ENCODE data around the gene HRK.

Gene HRK

GRCh38 chr12:116864371-116865160 lies 16.7 kb downstream of the HRK start:
- no peak for DNase-seq

- DNase-seq = no peak
These were observed 17.9 kb downstream of the HRK start for GRCh38 chr12:116863275-116863767.

GRCh38 chr12:116862167-116862566 lies 19.1 kb downstream of the HRK start:
- DNase-seq = no peak

GRCh38 chr12:116861320-116861719 lies 19.9 kb downstream of the HRK start:
- peak; percentile 26 for DNase-seq

- DNase-seq = no peak
These were observed 21.0 kb downstream of the HRK start for GRCh38 chr12:116860263-116860662.

GRCh38 chr12:116859079-116859478 lies 22.2 kb downstream of the HRK start:
- DNase-seq = no peak

- no peak for DNase-seq
These were observed 24.5 kb downstream of the HRK start for GRCh38 chr12:116856729-116857128.

- DNase-seq = no peak
These were observed 25.3 kb downstream of the HRK start for GRCh38 chr12:116855744-116856470.

- no peak for DNase-seq
These were observed 27.7 kb downstream of the HRK start for GRCh38 chr12:116853507-116853906.

- DNase-seq = no peak
These were observed 28.9 kb downstream of the HRK start for GRCh38 chr12:116852303-116852702.

- no peak for DNase-seq
These were observed 32.0 kb downstream of the HRK start for GRCh38 chr12:116849216-116849615.

- DNase-seq = no peak
These were observed 38.2 kb downstream of the HRK start for GRCh38 chr12:116843085-116843484.

GRCh38 chr12:116839287-116839830 lies 41.9 kb downstream of the HRK start:
- DNase-seq = no peak

GRCh38 chr12:116838365-116838764 lies 42.9 kb downstream of the HRK start:
- no peak for DNase-seq

- no peak for DNase-seq
These were observed 44.1 kb downstream of the HRK start for GRCh38 chr12:116837097-116837496.

- no peak for DNase-seq
These were observed 45.8 kb downstream of the HRK start for GRCh38 chr12:116835484-116835883.

GRCh38 chr12:116833474-116833873 lies 47.8 kb downstream of the HRK start:
- DNase-seq = no peak

- DNase-seq = no peak
These were observed 48.9 kb downstream of the HRK start for GRCh38 chr12:116832353-116832752.

- no peak for DNase-seq
These were observed 53.8 kb downstream of the HRK start for GRCh38 chr12:116827432-116827831.

GRCh38 chr12:116821291-116821690 lies 60.0 kb downstream of the HRK start:
- no peak for DNase-seq

GRCh38 chr12:116820064-116820656 lies 61.1 kb downstream of the HRK start:
- no peak for DNase-seq

- DNase-seq = peak; percentile 91
These were observed 62.1 kb downstream of the HRK start for GRCh38 chr12:116818948-116819832.

Measured in NCI-H1436 (cell line).